GM23248 (cell line): ENCODE data around the gene EDIL3. TPM values are rescaled to one million over a fixed set of nuclear protein-coding genes. Genes with fewer than 3 reads are reported as not detected.
A peak's percentile ranks its signal among the peaks of the same experiment; 100 is the strongest.

Experiments
- DNase-seq: peaks from one replicate; pipeline ENCODE4 v3.0.0-alpha.2; 2015
- H2AFZ ChIP-seq: fragments of 200-600 bp; sonication (generic); 2 replicates; pipeline ENCODE4 v1.6.1; 2016; ENCODE audit warnings: antibody characterized with exemption
- H3F3A ChIP-seq: fragments of 200-600 bp; sonication (generic); 2 replicates; pipeline ENCODE4 v1.6.1; 2016; ENCODE audit warnings: mild to moderate bottlenecking, antibody characterized with exemption, mixed run types; ENCODE audit not compliant: insufficient read depth
- H3K27ac ChIP-seq: fragments of 200-600 bp; sonication (generic); 2 replicates; pipeline ENCODE4 v1.5.1; 2016; ENCODE audit warnings: mild to moderate bottlenecking
- H3K27me3 ChIP-seq: fragments of 200-600 bp; sonication (generic); replicated peaks from 2 replicates; pipeline ENCODE4 v1.6.1; 2016; ENCODE audit warnings: mild to moderate bottlenecking; ENCODE audit not compliant: insufficient read depth
- H3K36me3 ChIP-seq: fragments of 200-600 bp; sonication (generic); 2 replicates; pipeline ENCODE4 v1.6.1; 2016; ENCODE audit warnings: low read depth, mild to moderate bottlenecking
- H3K4me1 ChIP-seq: fragments of 200-600 bp; sonication (generic); 2 replicates; pipeline ENCODE4 v1.6.1; 2016; ENCODE audit warnings: mild to moderate bottlenecking; ENCODE audit not compliant: insufficient read depth
- H3K4me2 ChIP-seq: fragments of 200-600 bp; sonication (generic); one replicate; pipeline ENCODE4 v1.6.1; 2016; ENCODE audit warnings: mild to moderate bottlenecking; ENCODE audit not compliant: unreplicated experiment
- H3K4me3 ChIP-seq: fragments of 200-600 bp; sonication (generic); 2 replicates; pipeline ENCODE4 v1.5.1; 2016; ENCODE audit warnings: mild to moderate bottlenecking
- H3K79me2 ChIP-seq: fragments of 200-600 bp; sonication (generic); 2 replicates; pipeline ENCODE4 v1.6.1; 2016; ENCODE audit warnings: mild to moderate bottlenecking; ENCODE audit not compliant: insufficient read depth
- H3K9ac ChIP-seq: fragments of 200-600 bp; sonication (generic); 2 replicates; pipeline ENCODE4 v1.6.1; 2016; ENCODE audit warnings: mild to moderate bottlenecking
- H3K9me2 ChIP-seq: fragments of 200-600 bp; sonication (generic); 2 replicates; pipeline ENCODE4 v1.6.1; 2016; ENCODE audit warnings: mixed run types, mild to moderate bottlenecking, moderate library complexity; ENCODE audit not compliant: insufficient read depth
- H3K9me3 ChIP-seq: fragments of 200-600 bp; sonication (generic); one replicate; pipeline ENCODE4 v1.6.1; 2017; ENCODE audit warnings: low read depth
- H4K20me1 ChIP-seq: fragments of 200-600 bp; sonication (generic); 2 replicates; pipeline ENCODE4 v1.6.0; 2016; ENCODE audit not compliant: insufficient read depth
- EZH2 ChIP-seq: fragments of 200-600 bp; sonication (generic); IDR thresholded peaks from 2 replicates; pipeline ENCODE4 v1.6.1; 2018; ENCODE audit warnings: antibody characterized with exemption, mild to moderate bottlenecking; ENCODE audit not compliant: insufficient read depth, poor library complexity, severe bottlenecking
- EZH2phosphoT487 ChIP-seq: fragments of 200-600 bp; sonication (generic); IDR thresholded peaks from 2 replicates; pipeline ENCODE4 v1.6.1; 2018; ENCODE audit warnings: antibody characterized with exemption, moderate library complexity, mild to moderate bottlenecking, low read depth; ENCODE audit not compliant: insufficient read depth
- WGBS, 2 experiments: methylation state at CpG; one replicate each; pipeline ENCODE4 v1.1.6; 2015 to 2017; ENCODE audit warnings: low lambda C conversion rate in 2 of 2, low coverage in 1 of 2; ENCODE audit errors: missing lambda C conversion rate in 2 of 2; 5-methylcytosine and 5-hydroxymethylcytosine counted together
- in situ Hi-C: fragments of 300-500 bp; cut with MboI; formaldehyde crosslinking; loops from 2 replicates; pipeline ENCODE4 v1.15.0; 2020
- polyA plus RNA-seq: library from polyadenylated mRNA; unstranded; fragments of >200 nt; fragmentation: Nextera tagmentation; extraction: Ambion mirVana; gene quantifications from 2 replicates; pipeline ENCODE4 v1.2.1, GENCODE V29; 2016
- total RNA-seq: library from RNA; depleted of rRNA; stranded (reverse); fragments of >200 nt; shearing (Covaris generic); gene quantifications from 2 replicates; pipeline ENCODE4 v1.2.3, GENCODE V29; 2014

Gene EDIL3
- total and polyA plus RNA-seq, 2 experiments from 2014 or later, result 17.7 to 24.1 TPM

- WGBS, 2 experiments, result 0 to 7% methylated on average over 1 of the region's 1 CpG
- Histone ChIP-seq H3K27ac (no peak overlapping the region), H3K79me2 (no peaks in the 10 kb centered on the region), H3K9me3 (no peaks in the 10 kb centered on the region), H3K9ac (no peak overlapping the region), H3F3A (no peaks in the 10 kb centered on the region), H3K4me2 (no peak overlapping the region), H3K4me1 (no peaks in the 10 kb centered on the region), H3K4me3 (no peak overlapping the region), H3K9me2 (no peaks in the 10 kb centered on the region), H3K36me3 (no peaks in the 10 kb centered on the region), H2AFZ (no peak overlapping the region), H3K27me3 (no peaks in the 10 kb centered on the region; the same call in 1 of the 2 replicates), H4K20me1 (no peaks in the 10 kb centered on the region)
- no peak for DNase-seq
- in situ Hi-C loops, result no loop called here
- no peak for TF ChIP-seq EZH2
- TF ChIP-seq EZH2phosphoT487, result no peak
Observed at GRCh38 chr5:84425365-84425881, 40.7 kb upstream of the EDIL3 start.

- Histone ChIP-seq H3K27ac (no peak overlapping the region), H3K36me3 (no peaks in the 10 kb centered on the region)
- in situ Hi-C loops, result no loop called here
Observed at GRCh38 chr5:84419742-84420141, 35.1 kb upstream of the EDIL3 start.

GRCh38 chr5:84411832-84412605, 27.3 kb upstream of the EDIL3 start:
- peak; percentile 3 for DNase-seq

More at GRCh38 chr5:84419742-84420141, 35.1 kb upstream of the EDIL3 start:
- Histone ChIP-seq H3K4me3 (no peak overlapping the region), H3K79me2 (no peaks in the 10 kb centered on the region), H4K20me1 (no peaks in the 10 kb centered on the region), H3K9me2 (no peaks in the 10 kb centered on the region), H3K4me2 (no peak overlapping the region), H3K4me1 (no peaks in the 10 kb centered on the region), H2AFZ (no peak overlapping the region), H3K9ac (no peak overlapping the region), H3K27me3 (no peaks in the 10 kb centered on the region; the same call in 1 of the 2 replicates), H3F3A (no peaks in the 10 kb centered on the region), H3K9me3 (no peaks in the 10 kb centered on the region)
- no peak for TF ChIP-seq EZH2
- DNase-seq, result no peak
- WGBS, 2 experiments, result 21 to 34% methylated on average over 3 of the region's 3 CpGs

GRCh38 chr5:84406111-84406510, 21.4 kb upstream of the EDIL3 start:
- in situ Hi-C loops, result no loop called here
- TF ChIP-seq EZH2phosphoT487 (no peak), EZH2 (no peak)
- no peak overlapping the region for H3K9ac ChIP-seq
- no peaks in the 10 kb centered on the region for H3F3A ChIP-seq
- no peaks in the 10 kb centered on the region for H3K36me3 ChIP-seq
- no peaks in the 10 kb centered on the region for H4K20me1 ChIP-seq
- H3K4me2 ChIP-seq, result no peak overlapping the region
- no peaks in the 10 kb centered on the region for H3K9me2 ChIP-seq
- H2AFZ ChIP-seq, result no peak overlapping the region
- H3K4me3 ChIP-seq, result no peak overlapping the region
- H3K4me1 ChIP-seq, result peaks cover 9% of the 10 kb centered on the region; the same call in 1 of the 2 replicates
- WGBS, 2 experiments, result 18 to 30% methylated on average over 1 of the region's 1 CpG
- no peak overlapping the region for H3K27ac ChIP-seq
- no peak for DNase-seq
- H3K9me3 ChIP-seq, result no peaks in the 10 kb centered on the region
- no peaks in the 10 kb centered on the region for H3K79me2 ChIP-seq
- no peaks in the 10 kb centered on the region for H3K27me3 ChIP-seq

More at GRCh38 chr5:84411832-84412605, 27.3 kb upstream of the EDIL3 start:
- Histone ChIP-seq H3K9me2 (no peaks in the 10 kb centered on the region), H3K4me1 (no peaks in the 10 kb centered on the region), H3K4me3 (no peak overlapping the region), H3K27me3 (no peaks in the 10 kb centered on the region), H4K20me1 (no peaks in the 10 kb centered on the region), H3K27ac (no peak overlapping the region), H3K79me2 (no peaks in the 10 kb centered on the region), H3F3A (no peaks in the 10 kb centered on the region), H3K9me3 (no peaks in the 10 kb centered on the region), H3K4me2 (no peak overlapping the region), H2AFZ (no peak overlapping the region), H3K36me3 (no peaks in the 10 kb centered on the region), H3K9ac (no peak overlapping the region)
- TF ChIP-seq EZH2phosphoT487 (no peak), EZH2 (no peak)
- in situ Hi-C loops, result no loop called here
- 45 to 67% methylated on average over 5 of the region's 5 CpGs for WGBS, 2 experiments
